ENCODE results near the gene PAQR8. TPM values are rescaled to one million over a fixed set of nuclear protein-coding genes. Genes with fewer than 3 reads are reported as not detected.

Gene PAQR8
- total RNA-seq, 1 donor from 2014 or later: 6.8 TPM

DNA sequence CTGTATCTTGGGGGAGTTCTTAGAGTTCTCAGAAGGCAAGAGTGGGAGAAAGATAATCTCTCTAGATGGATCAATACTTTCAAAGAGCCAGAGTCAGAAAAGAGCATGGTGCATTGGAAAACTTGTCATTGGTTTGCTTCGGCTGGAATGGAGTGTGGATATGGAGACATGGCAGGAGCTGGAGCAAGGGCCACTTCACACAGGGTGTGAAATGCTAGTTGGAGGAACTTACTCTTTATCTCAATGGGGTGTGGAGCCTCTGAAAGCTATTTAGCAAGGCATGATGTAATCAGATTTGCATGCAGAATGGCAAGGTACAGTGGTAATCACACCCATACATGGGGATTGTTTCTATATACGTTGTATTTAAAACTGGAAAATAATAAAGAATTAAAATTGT is 31.5 kb upstream of the PAQR8 start:
- TF ChIP-seq, protein P1, sequence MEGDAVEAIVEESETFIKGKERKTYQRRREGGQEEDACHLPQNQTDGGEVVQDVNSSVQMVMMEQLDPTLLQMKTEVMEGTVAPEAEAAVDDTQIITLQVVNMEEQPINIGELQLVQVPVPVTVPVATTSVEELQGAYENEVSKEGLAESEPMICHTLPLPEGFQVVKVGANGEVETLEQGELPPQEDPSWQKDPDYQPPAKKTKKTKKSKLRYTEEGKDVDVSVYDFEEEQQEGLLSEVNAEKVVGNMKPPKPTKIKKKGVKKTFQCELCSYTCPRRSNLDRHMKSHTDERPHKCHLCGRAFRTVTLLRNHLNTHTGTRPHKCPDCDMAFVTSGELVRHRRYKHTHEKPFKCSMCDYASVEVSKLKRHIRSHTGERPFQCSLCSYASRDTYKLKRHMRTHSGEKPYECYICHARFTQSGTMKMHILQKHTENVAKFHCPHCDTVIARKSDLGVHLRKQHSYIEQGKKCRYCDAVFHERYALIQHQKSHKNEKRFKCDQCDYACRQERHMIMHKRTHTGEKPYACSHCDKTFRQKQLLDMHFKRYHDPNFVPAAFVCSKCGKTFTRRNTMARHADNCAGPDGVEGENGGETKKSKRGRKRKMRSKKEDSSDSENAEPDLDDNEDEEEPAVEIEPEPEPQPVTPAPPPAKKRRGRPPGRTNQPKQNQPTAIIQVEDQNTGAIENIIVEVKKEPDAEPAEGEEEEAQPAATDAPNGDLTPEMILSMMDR (IDR thresholded peaks at IDR 0.05): no peak
- Mint-ChIP-seq H3K27me3 (no peaks in the 10 kb centered on the region), H3K4me3 (no peak overlapping the region), H3K4me1 (peaks cover 21% of the 10 kb centered on the region), H3K9me3 (no peaks in the 10 kb centered on the region), H3K27ac (no peak overlapping the region), H3K36me3 (ENCODE audit: low read depth) (no peaks in the 10 kb centered on the region)
- ATAC-seq (ENCODE audit: low read depth): no peak
- ChIA-PET CTCF (no interaction called here), POLR2A (no interaction called here)
- intact Hi-C loops (cut with micrococcal nuclease): no loop called here
- no peak for DNase-seq

GRCh38 chr6:52331793-52332457 is 30.0 kb upstream of the PAQR8 start:
- POLR2A ChIA-PET: no interaction called here
- DNase-seq: no peak
- intact Hi-C loops (cut with micrococcal nuclease): no loop called here
- Mint-ChIP-seq H3K27ac (no peak overlapping the region), H3K4me1 (peaks cover 16% of the 10 kb centered on the region), H3K9me3 (no peaks in the 10 kb centered on the region), H3K27me3 (no peaks in the 10 kb centered on the region), H3K36me3 (ENCODE audit: low read depth) (no peaks in the 10 kb centered on the region), H3K4me3 (no peak overlapping the region)
- ATAC-seq (ENCODE audit: low read depth): no peak
- CTCF ChIA-PET: no interaction called here
- TF ChIP-seq, protein P1 (IDR thresholded peaks at IDR 0.05): no peak

DNA sequence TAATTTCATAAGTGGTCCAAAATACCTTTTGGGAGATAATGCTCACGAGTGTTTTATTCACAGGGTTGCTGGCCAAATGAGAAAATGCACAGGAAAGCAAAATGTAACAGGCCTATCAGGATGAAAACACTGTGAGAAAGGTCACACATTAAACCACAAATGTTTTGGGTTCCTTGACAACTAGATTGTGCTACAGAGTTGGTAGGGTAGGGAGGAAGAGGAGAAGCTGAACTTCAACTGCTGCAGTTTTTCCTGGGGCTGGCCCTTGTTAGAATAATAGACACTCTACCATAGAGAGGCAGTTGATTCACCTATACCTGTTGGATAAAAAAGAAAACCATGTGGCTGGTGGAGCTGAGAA is 28.1 kb upstream of the PAQR8 start:
- ChIA-PET POLR2A (no interaction called here), CTCF (no interaction called here)
- TF ChIP-seq, protein P1 (IDR thresholded peaks at IDR 0.05): no peak
- ATAC-seq (ENCODE audit: low read depth) (no peak), DNase-seq (no peak)
- intact Hi-C loops (cut with micrococcal nuclease): no loop called here
- Mint-ChIP-seq H3K4me3 (no peak overlapping the region), H3K36me3 (ENCODE audit: low read depth) (no peaks in the 10 kb centered on the region), H3K27ac (no peak overlapping the region), H3K9me3 (no peaks in the 10 kb centered on the region), H3K27me3 (no peaks in the 10 kb centered on the region), H3K4me1 (peaks cover 16% of the 10 kb centered on the region)

DNA sequence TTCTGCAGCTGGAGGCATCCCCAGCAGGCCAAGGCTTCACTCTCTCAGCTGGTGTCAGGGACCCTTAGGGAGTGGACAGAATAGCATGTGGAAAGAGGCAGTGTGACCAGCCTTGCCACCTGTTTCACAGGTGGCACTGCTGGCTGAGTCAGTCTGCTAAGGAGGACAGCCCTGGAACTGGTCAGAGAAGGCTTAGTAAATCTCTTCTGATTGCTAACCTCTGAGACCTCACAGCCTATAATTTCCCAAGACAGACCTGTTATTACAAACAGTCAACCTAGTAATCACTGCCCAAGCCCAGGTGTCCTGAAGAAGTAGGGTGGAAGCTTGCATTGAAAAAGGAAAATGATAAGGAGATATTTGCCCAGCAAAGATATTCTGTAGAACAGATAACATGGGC is 26.4 kb upstream of the PAQR8 start:
- Mint-ChIP-seq H3K27me3 (no peaks in the 10 kb centered on the region), H3K9me3 (no peaks in the 10 kb centered on the region), H3K4me3 (no peak overlapping the region), H3K36me3 (ENCODE audit: low read depth) (no peaks in the 10 kb centered on the region), H3K4me1 (peaks cover 11% of the 10 kb centered on the region), H3K27ac (no peak overlapping the region)
- TF ChIP-seq, protein P1 (IDR thresholded peaks at IDR 0.05): no peak
- CTCF ChIA-PET: no interaction called here
- ATAC-seq (ENCODE audit: low read depth) (no peak), DNase-seq (no peak)
- intact Hi-C loops (cut with micrococcal nuclease): no loop called here
- POLR2A ChIA-PET: no interaction called here

DNA sequence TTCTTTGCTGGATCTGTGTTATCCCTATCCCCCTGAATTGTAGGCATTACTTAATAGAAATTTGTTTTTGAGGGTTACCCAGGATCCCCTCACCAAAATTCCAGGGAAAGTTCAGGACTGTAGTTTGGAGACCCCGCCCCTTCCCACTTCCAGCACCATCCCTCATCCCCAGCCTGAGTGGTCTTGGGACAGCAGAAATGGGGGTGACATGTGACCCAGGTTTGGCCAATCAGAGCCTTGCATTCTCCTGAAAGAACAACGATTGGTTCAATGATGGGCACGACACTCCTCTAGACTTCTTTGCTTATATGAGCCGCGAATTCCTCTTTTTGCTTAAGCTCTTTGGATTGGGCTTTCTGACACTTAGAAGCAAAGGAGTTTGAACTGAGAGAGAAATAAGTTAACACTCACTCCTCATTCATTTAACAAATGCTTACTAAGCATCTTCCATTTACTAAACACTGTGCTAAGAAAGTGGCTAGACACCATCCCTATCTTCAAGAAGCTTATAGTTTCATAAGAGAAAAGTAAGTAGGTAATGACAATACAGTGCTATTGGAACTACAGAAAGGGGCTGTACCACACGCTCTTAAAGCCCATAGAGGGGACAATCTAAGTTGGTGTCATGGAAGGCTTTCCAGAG is 24.9 kb upstream of the PAQR8 start:
- H3K27ac Mint-ChIP-seq: no peak overlapping the region
- TF ChIP-seq, protein P1 (IDR thresholded peaks at IDR 0.05): no peak

More for the DNA sequence above, 24.9 kb upstream of the PAQR8 start:
- POLR2A ChIA-PET: no interaction called here
- intact Hi-C loops (cut with micrococcal nuclease): no loop called here
- no peak for ATAC-seq (ENCODE audit: low read depth)
- no peak overlapping the region for H3K4me3 Mint-ChIP-seq
- no peaks in the 10 kb centered on the region for H3K27me3 Mint-ChIP-seq
- CTCF ChIA-PET: no interaction called here
- no peaks in the 10 kb centered on the region for H3K9me3 Mint-ChIP-seq
- H3K36me3 Mint-ChIP-seq (ENCODE audit: low read depth): no peaks in the 10 kb centered on the region
- peaks cover 15% of the 10 kb centered on the region for H3K4me1 Mint-ChIP-seq
- no peak for DNase-seq

All from activated B cell treated with CpG ODN at 0.5 μM for 24 hours (primary cell).